ENCODE measurements around the gene PEX10.

The PEX10 gene

GRCh38 chr1:2388004-2388913 lies 24.1 kb downstream of the PEX10 start:
- TF ChIP-seq CTCF (IDR thresholded peaks at IDR 0.05; ENCODE audit: insufficient read depth, missing control alignments), result no peak
- no peak for FAIRE-seq
- no peak for DNase-seq (ENCODE audit: insufficient read length, low spot score)

GRCh38 chr1:2386636-2387611 lies 25.4 kb downstream of the PEX10 start:
- TF ChIP-seq CTCF (IDR thresholded peaks at IDR 0.05; ENCODE audit: insufficient read depth, missing control alignments), result no peak
- FAIRE-seq (no peak), DNase-seq (ENCODE audit: insufficient read length, low spot score) (no peak)

GRCh38 chr1:2385606-2386280 lies 26.6 kb downstream of the PEX10 start:
- TF ChIP-seq CTCF (IDR thresholded peaks at IDR 0.05; ENCODE audit: insufficient read depth, missing control alignments), result no peak
- no peak for DNase-seq (ENCODE audit: insufficient read length, low spot score)
- FAIRE-seq, result no peak

GRCh38 chr1:2384941-2385481 lies 27.4 kb downstream of the PEX10 start:
- FAIRE-seq, result no peak
- DNase-seq (ENCODE audit: insufficient read length, low spot score), result no peak
- TF ChIP-seq CTCF (IDR thresholded peaks at IDR 0.05; ENCODE audit: insufficient read depth, missing control alignments), result no peak

GRCh38 chr1:2384130-2384860 lies 28.1 kb downstream of the PEX10 start:
- no peak for FAIRE-seq
- TF ChIP-seq CTCF (IDR thresholded peaks at IDR 0.05; ENCODE audit: insufficient read depth, missing control alignments), result no peak

GRCh38 chr1:2383576-2383975 lies 28.8 kb downstream of the PEX10 start:
- TF ChIP-seq CTCF (IDR thresholded peaks at IDR 0.05; ENCODE audit: insufficient read depth, missing control alignments), result no peak
- no peak for DNase-seq (ENCODE audit: insufficient read length, low spot score)
- no peak for FAIRE-seq

More at GRCh38 chr1:2384130-2384860, 28.1 kb downstream of the PEX10 start:
- DNase-seq (ENCODE audit: insufficient read length, low spot score), result no peak

All from D721Med (cell line).